Astrocyte (in vitro differentiated cells and primary cell): ENCODE results near the gene RALGPS1. TPM values are rescaled to one million over a fixed set of nuclear protein-coding genes. Genes with fewer than 3 reads are reported as not detected.

Source experiments
- DNase-seq: peaks from one replicate; pipeline ENCODE4 v3.0.0-alpha.2; 2010; ENCODE audit warnings: low read depth
- FAIRE-seq: peaks from 2 replicates; lab custom pipeline; 2011; peaks lifted over from hg19 to GRCh38; lab: Jason Lieb, UNC
- H2AFZ ChIP-seq: 2 replicates; pipeline ENCODE4 v1.6.0; 2012; ENCODE audit warnings: low read depth, low read length, inconsistent platforms
- H3K27ac ChIP-seq: 2 replicates; pipeline ENCODE4 v1.5.1; 2011; ENCODE audit warnings: low read depth, low read length, inconsistent platforms
- H3K27me3 ChIP-seq: 2 replicates; pipeline ENCODE4 v1.6.0; 2011; ENCODE audit warnings: low read length, inconsistent platforms; ENCODE audit not compliant: insufficient read depth
- H3K36me3 ChIP-seq: 2 replicates; pipeline ENCODE4 v1.5.1; 2011; ENCODE audit warnings: low read length, inconsistent platforms; ENCODE audit not compliant: insufficient read depth
- H3K4me1 ChIP-seq: 2 replicates; pipeline ENCODE4 v1.5.1; 2011; ENCODE audit warnings: low read length, inconsistent platforms; ENCODE audit not compliant: insufficient read depth
- H3K4me2 ChIP-seq: 2 replicates; pipeline ENCODE4 v1.6.0; 2012; ENCODE audit warnings: low read length, inconsistent platforms
- H3K4me3 ChIP-seq: 2 replicates; pipeline ENCODE4 v1.5.1; 2011; ENCODE audit warnings: low read depth, mild to moderate bottlenecking, low read length, inconsistent platforms; ENCODE audit not compliant: insufficient read depth
- H3K79me2 ChIP-seq: 2 replicates; pipeline ENCODE4 v1.6.0; 2012; ENCODE audit warnings: mild to moderate bottlenecking, low read length, inconsistent platforms; ENCODE audit not compliant: insufficient read depth
- H3K9ac ChIP-seq: 2 replicates; pipeline ENCODE4 v1.6.0; 2012; ENCODE audit warnings: mild to moderate bottlenecking, low read length, inconsistent platforms
- H3K9me3 ChIP-seq: 2 replicates; pipeline ENCODE4 v1.5.1; 2012; ENCODE audit warnings: low read depth, mild to moderate bottlenecking, low read length, inconsistent platforms; ENCODE audit not compliant: insufficient read depth
- H4K20me1 ChIP-seq: 2 replicates; pipeline ENCODE4 v1.6.0; 2012; ENCODE audit warnings: low read length, inconsistent platforms; ENCODE audit not compliant: insufficient read depth
- H3K27ac Mint-ChIP-seq: one replicate; pipeline ENCODE4 v1.8.0; 2021; ENCODE audit warnings: mild to moderate bottlenecking, mixed read lengths; ENCODE audit not compliant: unreplicated experiment
- H3K27me3 Mint-ChIP-seq: one replicate; pipeline ENCODE4 v1.8.0; 2021; ENCODE audit warnings: low read depth, mixed read lengths; ENCODE audit not compliant: unreplicated experiment
- H3K36me3 Mint-ChIP-seq: one replicate; pipeline ENCODE4 v1.8.0; 2021; ENCODE audit warnings: low read depth, mixed read lengths; ENCODE audit not compliant: unreplicated experiment
- H3K4me1 Mint-ChIP-seq: one replicate; pipeline ENCODE4 v1.8.0; 2021; ENCODE audit warnings: low read depth, mixed read lengths; ENCODE audit not compliant: unreplicated experiment
- H3K4me3 Mint-ChIP-seq: one replicate; pipeline ENCODE4 v1.8.0; 2021; ENCODE audit warnings: mild to moderate bottlenecking, moderate library complexity, mixed read lengths; ENCODE audit not compliant: unreplicated experiment
- H3K9me3 Mint-ChIP-seq: one replicate; pipeline ENCODE4 v1.8.0; 2021; ENCODE audit warnings: mild to moderate bottlenecking, mixed read lengths; ENCODE audit not compliant: unreplicated experiment
- CTCF ChIP-seq: IDR thresholded peaks from 2 replicates; pipeline ENCODE4 v1.5.1; 2011; ENCODE audit warnings: low read depth, mild to moderate bottlenecking, inconsistent platforms, low read length, moderate library complexity; ENCODE audit not compliant: insufficient read depth
- EZH2 ChIP-seq: IDR thresholded peaks from 2 replicates; pipeline ENCODE4 v1.6.1; 2012; ENCODE audit warnings: mild to moderate bottlenecking, low read length, inconsistent platforms; ENCODE audit not compliant: insufficient read depth
- total RNA-seq: library from RNA; stranded (reverse); gene quantifications from 2 replicates; pipeline ENCODE4 v1.2.1, GENCODE V29; 2021

RALGPS1 gene
- total RNA-seq, 1 donor from 2014 or later = 2.8 TPM

DNA sequence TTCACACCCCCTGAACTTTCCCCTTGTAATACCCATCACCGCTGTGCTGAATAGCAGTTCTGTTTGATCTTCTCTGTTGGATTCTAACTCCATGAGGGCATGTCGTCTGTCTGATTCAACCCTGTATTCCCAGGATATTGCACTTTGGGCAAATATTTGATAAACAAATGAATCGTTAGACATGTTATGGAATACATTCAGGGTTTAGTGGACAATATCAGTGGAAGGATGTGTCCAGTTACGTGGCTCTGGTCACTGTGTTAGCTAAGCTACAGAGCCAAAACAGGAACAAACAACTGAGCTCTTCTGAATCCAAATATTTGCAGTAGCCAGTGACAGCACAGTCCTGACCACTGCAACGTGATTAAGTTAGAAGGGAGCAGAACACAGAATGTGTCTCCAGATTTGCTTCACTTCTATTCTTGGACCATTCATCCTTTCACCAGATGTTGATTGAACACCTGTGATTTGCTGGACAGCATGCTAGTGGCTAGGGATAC, 194.7 kb downstream of the RALGPS1 start:
- Mint-ChIP-seq H3K9me3 (no peaks in the 10 kb centered on the region), H3K27ac (no peak overlapping the region), H3K4me1 (peaks cover 2% of the 10 kb centered on the region), H3K27me3 (peaks cover 8% of the 10 kb centered on the region), H3K36me3 (peaks cover 15% of the 10 kb centered on the region), H3K4me3 (no peak overlapping the region)
- no peaks in the 10 kb centered on the region for H3K79me2 ChIP-seq
- H3K9me3 ChIP-seq = no peaks in the 10 kb centered on the region
- no peaks in the 10 kb centered on the region for H3K36me3 ChIP-seq
- H3K9ac ChIP-seq = no peak overlapping the region
- no peak overlapping the region for H2AFZ ChIP-seq
- peaks cover 10% of the 10 kb centered on the region for H4K20me1 ChIP-seq
- no peak overlapping the region for H3K4me3 ChIP-seq
- no peak overlapping the region for H3K4me2 ChIP-seq
- no peak for FAIRE-seq
- H3K27ac ChIP-seq = no peak overlapping the region
- no peak for TF ChIP-seq CTCF
- TF ChIP-seq EZH2 = no peak
- DNase-seq = no peak
- no peaks in the 10 kb centered on the region for H3K4me1 ChIP-seq
- peaks cover 5% of the 10 kb centered on the region for H3K27me3 ChIP-seq

DNA sequence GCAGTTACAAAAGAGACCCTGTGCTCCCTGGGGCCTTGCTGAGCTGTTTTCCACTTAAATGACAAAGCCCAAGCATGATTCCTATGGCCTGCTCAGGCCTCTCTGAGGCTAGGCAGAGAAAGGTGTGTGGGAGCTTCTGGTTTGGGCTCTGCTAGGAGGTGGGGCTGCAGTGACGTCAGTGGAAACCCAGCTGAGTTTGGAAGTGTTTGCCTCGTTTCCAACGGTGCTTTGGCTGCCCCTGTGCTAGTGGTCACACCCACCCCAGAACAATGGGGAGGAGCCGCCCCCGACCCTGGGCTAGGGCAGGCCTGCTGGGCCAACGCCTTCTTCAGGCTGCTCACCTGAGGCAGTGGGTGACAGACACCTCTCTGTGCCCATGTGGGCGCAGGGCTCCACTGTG, 197.5 kb downstream of the RALGPS1 start:
- TF ChIP-seq EZH2 = no peak
- TF ChIP-seq CTCF = no peak
- H3K36me3 Mint-ChIP-seq = peaks cover 15% of the 10 kb centered on the region
- H2AFZ ChIP-seq = no peak overlapping the region
- peaks cover 11% of the 10 kb centered on the region for H3K4me1 Mint-ChIP-seq
- no peaks in the 10 kb centered on the region for H3K27me3 ChIP-seq
- DNase-seq (no peak), FAIRE-seq (no peak)
- no peak overlapping the region for H3K27ac Mint-ChIP-seq
- no peak overlapping the region for H3K4me2 ChIP-seq
- H3K79me2 ChIP-seq = no peaks in the 10 kb centered on the region
- no peak overlapping the region for H3K4me3 Mint-ChIP-seq
- no peaks in the 10 kb centered on the region for H3K36me3 ChIP-seq
- no peaks in the 10 kb centered on the region for H3K9me3 ChIP-seq
- no peaks in the 10 kb centered on the region for H3K9me3 Mint-ChIP-seq
- H3K9ac ChIP-seq = no peak overlapping the region
- peaks cover 2% of the 10 kb centered on the region for H3K4me1 ChIP-seq
- H3K27ac ChIP-seq = no peak overlapping the region
- peaks cover 6% of the 10 kb centered on the region for H4K20me1 ChIP-seq
- peaks cover 2% of the 10 kb centered on the region for H3K27me3 Mint-ChIP-seq
- no peak overlapping the region for H3K4me3 ChIP-seq

- H3K36me3 ChIP-seq = no peaks in the 10 kb centered on the region
- peaks cover 2% of the 10 kb centered on the region for H3K4me1 ChIP-seq
- H3K9ac ChIP-seq = no peak overlapping the region
- no peaks in the 10 kb centered on the region for H3K9me3 ChIP-seq
- no peak for TF ChIP-seq CTCF
- no peak for TF ChIP-seq EZH2
- Mint-ChIP-seq H3K36me3 (peaks cover 14% of the 10 kb centered on the region), H3K4me1 (peaks cover 18% of the 10 kb centered on the region), H3K27ac (no peak overlapping the region), H3K9me3 (no peaks in the 10 kb centered on the region), H3K4me3 (no peak overlapping the region), H3K27me3 (peaks cover 2% of the 10 kb centered on the region)
- H3K4me3 ChIP-seq = no peak overlapping the region
- no peaks in the 10 kb centered on the region for H3K27me3 ChIP-seq
- no peak overlapping the region for H2AFZ ChIP-seq
- H4K20me1 ChIP-seq = peaks cover 6% of the 10 kb centered on the region
- no peaks in the 10 kb centered on the region for H3K79me2 ChIP-seq
- FAIRE-seq (no peak), DNase-seq (no peak)
- H3K27ac ChIP-seq = no peak overlapping the region
- H3K4me2 ChIP-seq = no peak overlapping the region
Observed at GRCh38 chr9:127112735-127113161, 198.2 kb downstream of the RALGPS1 start.
